CD4-positive, CD25-positive, alpha-beta regulatory T cell (primary cell): Measurements from ENCODE around the gene DDX39A. TPM values are rescaled to one million over a fixed set of nuclear protein-coding genes. Genes with fewer than 3 reads are reported as not detected.
A peak's percentile ranks its signal among the peaks of the same experiment; 100 is the strongest.

Experiments
- ATAC-seq, 2 donors: fragments of 150-1000 bp; cut with Tn5 transposase; one replicate each; pipeline ENCODE4 v1.10.0; 2021; ENCODE audit warnings: low read depth in 2 of 2, moderate number of reproducible peaks in 2 of 2, moderate library complexity in 1 of 2
- DNase-seq, 3 donors: peaks; one replicate each; pipeline versions ENCODE4 v3.0.0 to v3.0.0-alpha.2; 2012 to 2022; ENCODE audit warnings: mixed read lengths in 1 of 3
- H3K27ac ChIP-seq: one replicate; pipeline ENCODE4 v1.7.0; 2013; ENCODE audit warnings: mild to moderate bottlenecking, low read length; ENCODE audit not compliant: insufficient read depth, poor library complexity, severe bottlenecking
- H3K27me3 ChIP-seq: one replicate; pipeline ENCODE4 v1.7.0; 2013; ENCODE audit warnings: low read length; ENCODE audit not compliant: control insufficient read depth, insufficient read depth
- H3K36me3 ChIP-seq: one replicate; pipeline ENCODE4 v1.7.0; 2013; ENCODE audit warnings: mild to moderate bottlenecking, low read length, moderate library complexity; ENCODE audit not compliant: control insufficient read depth, insufficient read depth
- H3K4me1 ChIP-seq: 2 replicates; pipeline ENCODE4 v1.7.0; 2013; ENCODE audit warnings: mild to moderate bottlenecking, low read length; ENCODE audit not compliant: insufficient read depth, control insufficient read depth, poor library complexity, severe bottlenecking
- H3K4me3 ChIP-seq: one replicate; pipeline ENCODE4 v1.7.0; 2013; ENCODE audit warnings: low read depth, mild to moderate bottlenecking, low read length, moderate library complexity
- H3K9me3 ChIP-seq, 2 experiments: 1 replicate in 1 of 2; 2 replicates in 1 of 2; pipeline ENCODE4 v1.7.0; 2013; ENCODE audit warnings: low read length in 2 of 2, mild to moderate bottlenecking in 1 of 2, moderate library complexity in 1 of 2; ENCODE audit not compliant: control insufficient read depth in 2 of 2
- H3K27ac Mint-ChIP-seq, 3 donors: one replicate each; pipeline ENCODE4 v1.8.0; 2020 to 2022; ENCODE audit warnings: mild to moderate bottlenecking in 3 of 3, mixed read lengths in 3 of 3, moderate library complexity in 2 of 3
- H3K27me3 Mint-ChIP-seq: one replicate; pipeline ENCODE4 v1.8.0; 2022; ENCODE audit warnings: mild to moderate bottlenecking, mixed read lengths
- H3K36me3 Mint-ChIP-seq: one replicate; pipeline ENCODE4 v1.8.0; 2020; ENCODE audit warnings: mixed read lengths
- H3K4me1 Mint-ChIP-seq, 4 donors: one replicate each; pipeline ENCODE4 v1.8.0; 2020 to 2022; ENCODE audit warnings: mixed read lengths in 4 of 4, mild to moderate bottlenecking in 1 of 4
- H3K4me3 Mint-ChIP-seq, 4 donors: one replicate each; pipeline ENCODE4 v1.8.0; 2020 to 2022; ENCODE audit warnings: mild to moderate bottlenecking in 4 of 4, mixed read lengths in 4 of 4, moderate library complexity in 3 of 4
- H3K9me3 Mint-ChIP-seq, 7 donors: one replicate each; pipeline ENCODE4 v1.8.0; 2020 to 2022; ENCODE audit warnings: mixed read lengths in 7 of 7, mild to moderate bottlenecking in 3 of 7, moderate library complexity in 2 of 7
- polyA plus RNA-seq, 4 donors: library from polyadenylated mRNA; unstranded; fragments of 300-500 nt; fragmentation: Illumina TruSeq; gene quantifications; one replicate each; pipeline ENCODE4 v1.2.3, GENCODE V29; 2021
- total RNA-seq: library from RNA; stranded (reverse); gene quantifications from one replicate; pipeline ENCODE4 v1.2.3, GENCODE V29; 2022

Gene DDX39A
- total and polyA plus RNA-seq, 5 donors from 2014 or later = 110 to 232 (median 130) TPM

GRCh38 chr19:14450876-14451275 lies 31.7 kb upstream of the DDX39A start:
- Mint-ChIP-seq H3K27ac (no peak overlapping the region), H3K4me1 (peaks cover 0 to 24% (median 10%) of the 10 kb centered on the region in 4 donors), H3K27me3 (no peaks in the 10 kb centered on the region), H3K36me3 (peaks cover 34% of the 10 kb centered on the region), H3K4me3 (no peak overlapping the region), H3K9me3 (no peaks in the 10 kb centered on the region)
- H3K36me3 ChIP-seq = peaks cover 81% of the 10 kb centered on the region
- DNase-seq (no peak), ATAC-seq (no peak)
- H3K4me1 ChIP-seq = no peaks in the 10 kb centered on the region
- H3K27ac ChIP-seq = no peak overlapping the region
- no peak overlapping the region for H3K4me3 ChIP-seq
- no peaks in the 10 kb centered on the region for H3K27me3 ChIP-seq
- no peaks in the 10 kb centered on the region for H3K9me3 ChIP-seq

- H3K36me3 Mint-ChIP-seq = peaks cover 34% of the 10 kb centered on the region
- DNase-seq (peak; percentile 30 to 62 (median 45)), ATAC-seq (peak; percentile 59 to 60)
- no peak overlapping the region for H3K4me3 Mint-ChIP-seq
- no peaks in the 10 kb centered on the region for H3K9me3 Mint-ChIP-seq
- no peaks in the 10 kb centered on the region for H3K4me1 ChIP-seq
- H3K36me3 ChIP-seq = peaks cover 80% of the 10 kb centered on the region
- no peaks in the 10 kb centered on the region for H3K9me3 ChIP-seq
- H3K27ac ChIP-seq = no peak overlapping the region
- H3K27me3 Mint-ChIP-seq = no peaks in the 10 kb centered on the region
- H3K4me3 ChIP-seq = no peak overlapping the region
- H3K27ac Mint-ChIP-seq = peak overlapping the region in 1 of 3 donors; percentile 76
- no peaks in the 10 kb centered on the region for H3K27me3 ChIP-seq
- H3K4me1 Mint-ChIP-seq = peaks cover 0 to 25% (median 10%) of the 10 kb centered on the region in 4 donors
These were observed 31.2 kb upstream of the DDX39A start for GRCh38 chr19:14450168-14450874.

- peak overlapping the region in 1 of 3 donors; percentile 31 for H3K27ac Mint-ChIP-seq
- H3K9me3 Mint-ChIP-seq = no peaks in the 10 kb centered on the region
- H3K4me1 ChIP-seq = no peaks in the 10 kb centered on the region
- DNase-seq = no peak
- no peaks in the 10 kb centered on the region for H3K9me3 ChIP-seq
- ATAC-seq = no peak
- no peaks in the 10 kb centered on the region for H3K27me3 ChIP-seq
- H3K36me3 Mint-ChIP-seq = peaks cover 37% of the 10 kb centered on the region
- H3K4me3 Mint-ChIP-seq = no peak overlapping the region
- peaks cover 82% of the 10 kb centered on the region for H3K36me3 ChIP-seq
- H3K4me1 Mint-ChIP-seq = peaks cover 0 to 30% (median 14%) of the 10 kb centered on the region in 4 donors
- no peaks in the 10 kb centered on the region for H3K27me3 Mint-ChIP-seq
- H3K27ac ChIP-seq = no peak overlapping the region
- H3K4me3 ChIP-seq = no peak overlapping the region
These were observed 30.2 kb upstream of the DDX39A start for GRCh38 chr19:14449321-14449720.

GRCh38 chr19:14446336-14447036 lies 27.3 kb upstream of the DDX39A start:
- H3K4me3 ChIP-seq = no peak overlapping the region
- DNase-seq (no peak), ATAC-seq (no peak)
- H3K27ac ChIP-seq = no peak overlapping the region
- Mint-ChIP-seq H3K4me1 (peaks cover 0 to 47% (median 20%) of the 10 kb centered on the region in 4 donors), H3K4me3 (no peak overlapping the region), H3K27me3 (no peaks in the 10 kb centered on the region), H3K36me3 (peaks cover 50% of the 10 kb centered on the region), H3K27ac (peak overlapping the region in 2 of 3 donors; percentile 47 to 52), H3K9me3 (no peaks in the 10 kb centered on the region)
- peaks cover 10% of the 10 kb centered on the region for H3K4me1 ChIP-seq
- H3K36me3 ChIP-seq = peaks cover 87% of the 10 kb centered on the region
- H3K27me3 ChIP-seq = no peaks in the 10 kb centered on the region
- no peaks in the 10 kb centered on the region for H3K9me3 ChIP-seq

GRCh38 chr19:14443632-14444216 lies 24.6 kb upstream of the DDX39A start:
- H3K27ac Mint-ChIP-seq = no peak overlapping the region

GRCh38 chr19:14442891-14443631 lies 23.9 kb upstream of the DDX39A start:
- Mint-ChIP-seq H3K9me3 (no peaks in the 10 kb centered on the region), H3K4me1 (peaks cover 1 to 57% (median 32%) of the 10 kb centered on the region in 4 donors), H3K36me3 (peaks cover 41% of the 10 kb centered on the region), H3K27me3 (no peaks in the 10 kb centered on the region), H3K27ac (no peak overlapping the region), H3K4me3 (peak overlapping the region in 3 of 4 donors; percentile 27 to 54 (median 31))
- no peak overlapping the region for H3K27ac ChIP-seq
- no peak overlapping the region for H3K4me3 ChIP-seq
- no peak for DNase-seq
- no peaks in the 10 kb centered on the region for H3K27me3 ChIP-seq
- no peak for ATAC-seq
- H3K36me3 ChIP-seq = peaks cover 59% of the 10 kb centered on the region
- H3K4me1 ChIP-seq = peaks cover 39% of the 10 kb centered on the region
- H3K9me3 ChIP-seq = no peaks in the 10 kb centered on the region

More at GRCh38 chr19:14443632-14444216, 24.6 kb upstream of the DDX39A start:
- no peak for ATAC-seq
- Histone ChIP-seq H3K36me3 (peaks cover 65% of the 10 kb centered on the region), H3K9me3 (no peaks in the 10 kb centered on the region), H3K27ac (no peak overlapping the region), H3K4me1 (peaks cover 38% of the 10 kb centered on the region), H3K27me3 (no peaks in the 10 kb centered on the region), H3K4me3 (no peak overlapping the region)
- Mint-ChIP-seq H3K27me3 (no peaks in the 10 kb centered on the region), H3K36me3 (peaks cover 46% of the 10 kb centered on the region), H3K4me1 (peaks cover 0 to 55% (median 30%) of the 10 kb centered on the region in 4 donors), H3K4me3 (peak overlapping the region in 2 of 4 donors; percentile 18 to 76), H3K9me3 (no peaks in the 10 kb centered on the region)
- no peak for DNase-seq
